H9 (cell line): ENCODE data around the gene ZFPM1. TPM values are rescaled to one million over a fixed set of nuclear protein-coding genes. Genes with fewer than 3 reads are reported as not detected.

Source experiments
- DNase-seq: peaks from one replicate; pipeline ENCODE4 v3.0.0-alpha.2; 2017
- H2AFZ ChIP-seq: one replicate; pipeline ENCODE4 v1.6.1; 2013; ENCODE audit warnings: mild to moderate bottlenecking, low read length, control low read depth, moderate library complexity
- H2AK5ac ChIP-seq: 2 replicates; pipeline ENCODE4 v1.6.1; 2013; ENCODE audit warnings: low read length, control low read depth, mixed read lengths; ENCODE audit not compliant: insufficient read length
- H2BK120ac ChIP-seq: one replicate; pipeline ENCODE4 v1.6.1; 2013; ENCODE audit warnings: low read depth, mild to moderate bottlenecking, low read length, control low read depth, inconsistent platforms; ENCODE audit not compliant: poor library complexity, severe bottlenecking
- H2BK12ac ChIP-seq: 2 replicates; pipeline ENCODE4 v1.6.1; 2013; ENCODE audit warnings: low read length, control low read depth, mixed read lengths, low read depth; ENCODE audit not compliant: insufficient read length
- H2BK15ac ChIP-seq: 2 replicates; pipeline ENCODE4 v1.6.1; 2013; ENCODE audit warnings: low read depth, low read length, control low read depth
- H2BK20ac ChIP-seq: one replicate; pipeline ENCODE4 v1.6.1; 2013; ENCODE audit warnings: low read depth, mild to moderate bottlenecking, low read length, control low read depth, inconsistent platforms; ENCODE audit not compliant: poor library complexity, severe bottlenecking
- H2BK5ac ChIP-seq: 2 replicates; pipeline ENCODE4 v1.6.1; 2013; ENCODE audit warnings: low read length, control low read depth, mixed read lengths; ENCODE audit not compliant: insufficient read length
- H3K14ac ChIP-seq: 2 replicates; pipeline ENCODE4 v1.6.1; 2013; ENCODE audit warnings: low read length, control low read depth; ENCODE audit not compliant: insufficient read depth
- H3K18ac ChIP-seq: 2 replicates; pipeline ENCODE4 v1.6.1; 2013; ENCODE audit warnings: low read depth, mild to moderate bottlenecking, mixed read lengths, low read length, control low read depth; ENCODE audit not compliant: insufficient read length
- H3K23ac ChIP-seq: 2 replicates; pipeline ENCODE4 v1.6.1; 2013; ENCODE audit warnings: low read length, control low read depth, mixed read lengths, low read depth; ENCODE audit not compliant: insufficient read length
- H3K23me2 ChIP-seq: 2 replicates; pipeline ENCODE4 v1.6.1; 2013; ENCODE audit warnings: low read depth, mild to moderate bottlenecking, mixed read lengths, low read length, control low read depth; ENCODE audit not compliant: insufficient read length, poor library complexity, severe bottlenecking
- H3K27ac ChIP-seq: 2 replicates; pipeline ENCODE4 v1.5.1; 2013; ENCODE audit warnings: low read length, control low read depth, mixed read lengths, low read depth; ENCODE audit not compliant: insufficient read length
- H3K27me3 ChIP-seq: 2 replicates; pipeline ENCODE4 v1.6.1; 2013; ENCODE audit warnings: low read length, control low read depth, inconsistent platforms; ENCODE audit not compliant: insufficient read depth
- H3K4ac ChIP-seq: 2 replicates; pipeline ENCODE4 v1.6.1; 2013; ENCODE audit warnings: low read depth, mild to moderate bottlenecking, control low read depth, inconsistent platforms, low read length, moderate library complexity
- H3K4me1 ChIP-seq: 2 replicates; pipeline ENCODE4 v1.6.1; 2013; ENCODE audit warnings: low read length, control low read depth, inconsistent platforms; ENCODE audit not compliant: insufficient read depth
- H3K4me2 ChIP-seq: 2 replicates; pipeline ENCODE4 v1.6.1; 2013; ENCODE audit warnings: low read length, control low read depth, mixed read lengths; ENCODE audit not compliant: insufficient read length, insufficient read depth
- H3K56ac ChIP-seq: 2 replicates; pipeline ENCODE4 v1.6.1; 2013; ENCODE audit warnings: low read depth, mild to moderate bottlenecking, mixed read lengths, low read length, control low read depth; ENCODE audit not compliant: insufficient read length
- H3K79me1 ChIP-seq: 2 replicates; pipeline ENCODE4 v1.6.1; 2013; ENCODE audit warnings: low read depth, mild to moderate bottlenecking, moderate library complexity, low read length, control low read depth, inconsistent platforms; ENCODE audit not compliant: insufficient read depth, poor library complexity, severe bottlenecking
- H3K79me2 ChIP-seq: 2 replicates; pipeline ENCODE4 v1.6.1; 2013; ENCODE audit warnings: low read length, control low read depth, inconsistent platforms; ENCODE audit not compliant: insufficient read depth
- H3K9ac ChIP-seq: 2 replicates; pipeline ENCODE4 v1.6.1; 2013; ENCODE audit warnings: low read length, control low read depth, mixed read lengths; ENCODE audit not compliant: insufficient read length; ENCODE audit errors: extremely low read depth
- H3K9me3 ChIP-seq: one replicate; pipeline ENCODE4 v1.6.1; 2013; ENCODE audit warnings: low read depth, low read length, inconsistent platforms; ENCODE audit not compliant: control insufficient read depth
- H3T11ph ChIP-seq: one replicate; pipeline ENCODE4 v1.6.1; 2013; ENCODE audit warnings: mild to moderate bottlenecking, low read length, control low read depth, inconsistent platforms
- H4K20me1 ChIP-seq: one replicate; pipeline ENCODE4 v1.6.1; 2013; ENCODE audit not compliant: control insufficient read depth, insufficient read length, insufficient read depth
- H4K5ac ChIP-seq: 2 replicates; pipeline ENCODE4 v1.6.1; 2013; ENCODE audit warnings: low read depth, mild to moderate bottlenecking, mixed read lengths, low read length, control low read depth; ENCODE audit not compliant: insufficient read length
- H4K8ac ChIP-seq: replicated peaks from 2 replicates; pipeline ENCODE4 v1.6.1; 2013; ENCODE audit warnings: low read length, control low read depth, mixed read lengths, low read depth; ENCODE audit not compliant: insufficient read length
- H4K91ac ChIP-seq: 2 replicates; pipeline ENCODE4 v1.6.1; 2013; ENCODE audit warnings: low read depth, mild to moderate bottlenecking, moderate library complexity, mixed read lengths, low read length, control low read depth; ENCODE audit not compliant: insufficient read length
- H3K27ac Mint-ChIP-seq, 3 experiments: 2 replicates in 2 of 3; 3 replicates in 1 of 3; pipeline ENCODE4 v1.8.0; 2020 to 2021; ENCODE audit warnings: mixed read lengths in 3 of 3, mild to moderate bottlenecking in 1 of 3, moderate library complexity in 1 of 3
- H3K27me3 Mint-ChIP-seq: 2 replicates; pipeline ENCODE4 v1.8.0; 2021; ENCODE audit warnings: low read depth, mild to moderate bottlenecking, moderate library complexity, mixed read lengths
- H3K36me3 Mint-ChIP-seq, 3 experiments: 2 replicates in 2 of 3; 3 replicates in 1 of 3; pipeline ENCODE4 v1.8.0; 2020 to 2021; ENCODE audit warnings: low read depth in 3 of 3, mixed read lengths in 3 of 3; ENCODE audit not compliant: insufficient read depth in 1 of 3
- H3K4me1 Mint-ChIP-seq, 2 experiments: 2 replicates each; pipeline ENCODE4 v1.8.0; 2020; ENCODE audit warnings: mixed read lengths in 2 of 2
- H3K4me3 Mint-ChIP-seq, 2 experiments: 2 replicates in 1 of 2; 3 replicates in 1 of 2; pipeline ENCODE4 v1.8.0; 2020 to 2021; ENCODE audit warnings: mild to moderate bottlenecking in 2 of 2, mixed read lengths in 2 of 2, moderate library complexity in 1 of 2
- H3K9me3 Mint-ChIP-seq, 2 experiments: 2 replicates in 1 of 2; 3 replicates in 1 of 2; pipeline ENCODE4 v1.8.0; 2020; ENCODE audit warnings: mild to moderate bottlenecking in 2 of 2, mixed read lengths in 2 of 2, moderate library complexity in 1 of 2
- WGBS: extraction: QIAGEN DNeasy Blood & Tissue Kit; methylation state at CpG from one replicate; pipeline ENCODE4 v1.1.7; 2013; ENCODE audit warnings: missing lambda C conversion rate, low lambda C conversion rate, mixed read lengths; ENCODE audit not compliant: insufficient read length; ENCODE audit errors: extremely low coverage; 5-methylcytosine and 5-hydroxymethylcytosine counted together
- total RNA-seq: library from RNA; stranded (reverse); gene quantifications from 2 replicates; pipeline ENCODE4 v1.2.1, GENCODE V29; 2021
- TF ChIP-seq, protein P1 (sequence below): fragments of 200-600 bp; sonication (generic); conservative IDR thresholded peaks from 3 replicates; pipeline ENCODE4 v1.8.0; 2021; ENCODE audit warnings: antibody characterized with exemption, mild to moderate bottlenecking

The ZFPM1 gene
- total RNA-seq, 1 experiment from 2014 or later, result 3.6 TPM

- Histone ChIP-seq H3K4ac (no peak overlapping the region), H2AK5ac (no peak overlapping the region), H3K79me2 (no peaks in the 10 kb centered on the region), H3K56ac (no peak overlapping the region), H4K91ac (no peak overlapping the region), H2BK5ac (no peak overlapping the region), H2BK12ac (no peak overlapping the region), H3K14ac (no peak overlapping the region), H3K27ac (no peak overlapping the region), H3K23ac (no peak overlapping the region), H4K8ac (no peak overlapping the region), H2AFZ (no peak overlapping the region), H4K20me1 (no peaks in the 10 kb centered on the region), H3K9me3 (no peaks in the 10 kb centered on the region), H3T11ph (no peak overlapping the region), H3K4me2 (no peak overlapping the region), H4K5ac (no peak overlapping the region), H2BK120ac (no peak overlapping the region), H3K4me1 (no peaks in the 10 kb centered on the region), H3K79me1 (no peaks in the 10 kb centered on the region), H3K18ac (no peak overlapping the region), H3K23me2 (no peaks in the 10 kb centered on the region), H2BK15ac (no peak overlapping the region), H2BK20ac (no peak overlapping the region), H3K9ac (no peak overlapping the region), H3K27me3 (no peaks in the 10 kb centered on the region)
- Mint-ChIP-seq H3K4me1 (peaks cover 2 to 6% of the 10 kb centered on the region in 2 experiments; a peak in 3 of 4 replicates), H3K36me3 (no peaks in the 10 kb centered on the region), H3K27me3 (peaks cover 1% of the 10 kb centered on the region; the same call in 1 of the 2 replicates), H3K27ac (no peak overlapping the region; a peak in 1 of 7 replicates), H3K4me3 (no peak overlapping the region), H3K9me3 (no peaks in the 10 kb centered on the region)
- TF ChIP-seq, protein P1, sequence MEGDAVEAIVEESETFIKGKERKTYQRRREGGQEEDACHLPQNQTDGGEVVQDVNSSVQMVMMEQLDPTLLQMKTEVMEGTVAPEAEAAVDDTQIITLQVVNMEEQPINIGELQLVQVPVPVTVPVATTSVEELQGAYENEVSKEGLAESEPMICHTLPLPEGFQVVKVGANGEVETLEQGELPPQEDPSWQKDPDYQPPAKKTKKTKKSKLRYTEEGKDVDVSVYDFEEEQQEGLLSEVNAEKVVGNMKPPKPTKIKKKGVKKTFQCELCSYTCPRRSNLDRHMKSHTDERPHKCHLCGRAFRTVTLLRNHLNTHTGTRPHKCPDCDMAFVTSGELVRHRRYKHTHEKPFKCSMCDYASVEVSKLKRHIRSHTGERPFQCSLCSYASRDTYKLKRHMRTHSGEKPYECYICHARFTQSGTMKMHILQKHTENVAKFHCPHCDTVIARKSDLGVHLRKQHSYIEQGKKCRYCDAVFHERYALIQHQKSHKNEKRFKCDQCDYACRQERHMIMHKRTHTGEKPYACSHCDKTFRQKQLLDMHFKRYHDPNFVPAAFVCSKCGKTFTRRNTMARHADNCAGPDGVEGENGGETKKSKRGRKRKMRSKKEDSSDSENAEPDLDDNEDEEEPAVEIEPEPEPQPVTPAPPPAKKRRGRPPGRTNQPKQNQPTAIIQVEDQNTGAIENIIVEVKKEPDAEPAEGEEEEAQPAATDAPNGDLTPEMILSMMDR, result no peak
- no peak for DNase-seq
- WGBS, result no CpG with 5 or more reads among the region's 21 CpGs
Observed at GRCh38 chr16:88506723-88507122, 53.6 kb downstream of the ZFPM1 start.
